IMR-90 (cell line): ENCODE data around the gene MRPS9. TPM values are rescaled to one million over a fixed set of nuclear protein-coding genes. Genes with fewer than 3 reads are reported as not detected.

Source experiments
- ATAC-seq: fragments of 200-7000 bp; cut with Tn5 transposase; 2 replicates; pipeline ENCODE4 v1.9.1; 2020; ENCODE audit warnings: low read depth, mild to moderate bottlenecking, moderate library complexity
- BruUV-seq: library from RNA; stranded (reverse); fragments of 400-500 nt; replicated peaks from 2 replicates; lab custom pipeline; 2021; lab: Mats Ljungman, UMichigan
- CTCF ChIA-PET: fragments of 300-600 bp; formaldehyde crosslinking; extraction: SDS; loops from one replicate; lab custom pipeline; 2021; ENCODE audit warnings: antibody characterized with exemption; lab: Yijun Ruan, JAX
- POLR2A ChIA-PET: fragments of 300-600 bp; sonication (Branson Sonifier 250); formaldehyde crosslinking; loops from one replicate; lab custom pipeline; 2022; ENCODE audit warnings: antibody characterized with exemption; ENCODE audit not compliant: unreplicated experiment; lab: Charles Lee
- DNase-seq: peaks from one replicate; pipeline ENCODE4 v3.0.0; 2013
- H2AFZ ChIP-seq: replicated peaks from 2 replicates; pipeline ENCODE3; 2013; ENCODE audit warnings: low read length, mild to moderate bottlenecking; ENCODE audit not compliant: poor library complexity
- H2AK5ac ChIP-seq: 2 replicates; pipeline ENCODE4 v1.6.1; 2013; ENCODE audit warnings: low read depth, low read length, inconsistent platforms
- H2AK9ac ChIP-seq: replicated peaks from 2 replicates; pipeline ENCODE3; 2013; ENCODE audit warnings: mild to moderate bottlenecking, low read depth, low read length, moderate library complexity; ENCODE audit not compliant: poor library complexity
- H2BK120ac ChIP-seq: 2 replicates; pipeline ENCODE4 v1.6.1; 2013; ENCODE audit warnings: low read depth, low read length, inconsistent platforms
- H2BK15ac ChIP-seq: 3 replicates; pipeline ENCODE4 v1.6.1; 2013; ENCODE audit warnings: low read depth, low read length, inconsistent platforms
- H2BK20ac ChIP-seq: 2 replicates; pipeline ENCODE4 v1.6.1; 2013; ENCODE audit warnings: low read depth, mild to moderate bottlenecking, inconsistent platforms, low read length, moderate library complexity
- H2BK5ac ChIP-seq: 2 replicates; pipeline ENCODE4 v1.6.1; 2013; ENCODE audit warnings: mild to moderate bottlenecking, low read depth, low read length, inconsistent platforms; ENCODE audit not compliant: poor library complexity, severe bottlenecking
- H3K14ac ChIP-seq: replicated peaks from 2 replicates; pipeline ENCODE4 v1.6.1; 2013; ENCODE audit warnings: low read depth, low read length, inconsistent platforms
- H3K18ac ChIP-seq: 2 replicates; pipeline ENCODE4 v1.6.1; 2013; ENCODE audit warnings: low read depth, low read length, control low read depth
- H3K23ac ChIP-seq: 2 replicates; pipeline ENCODE4 v1.6.1; 2013; ENCODE audit warnings: low read depth, low read length, inconsistent platforms
- H3K27ac ChIP-seq: 2 replicates; pipeline ENCODE4 v1.5.1; 2013; ENCODE audit warnings: mild to moderate bottlenecking, control low read depth, low read length; ENCODE audit not compliant: insufficient read depth
- H3K27me3 ChIP-seq: 2 replicates; pipeline ENCODE4 v1.6.1; 2013; ENCODE audit warnings: low read length; ENCODE audit not compliant: control insufficient read depth, insufficient read depth
- H3K36me3 ChIP-seq: 2 replicates; pipeline ENCODE4 v1.6.1; 2013; ENCODE audit warnings: low read length, mixed read lengths; ENCODE audit not compliant: control insufficient read depth, insufficient read depth
- H3K4ac ChIP-seq: 2 replicates; pipeline ENCODE4 v1.6.1; 2013; ENCODE audit warnings: low read depth, low read length, inconsistent platforms
- H3K4me1 ChIP-seq: 2 replicates; pipeline ENCODE4 v1.6.1; 2013; ENCODE audit warnings: low read length, mixed read lengths; ENCODE audit not compliant: control insufficient read depth, insufficient read depth
- H3K4me2 ChIP-seq: 2 replicates; pipeline ENCODE4 v1.6.1; 2013; ENCODE audit warnings: low read depth, mild to moderate bottlenecking, control low read depth, low read length, moderate library complexity
- H3K4me3 ChIP-seq: 2 replicates; pipeline ENCODE4 v1.5.1; 2013; ENCODE audit warnings: low read depth, mild to moderate bottlenecking, control low read depth, low read length, moderate library complexity; ENCODE audit not compliant: insufficient read depth
- H3K56ac ChIP-seq: 2 replicates; pipeline ENCODE4 v1.6.1; 2013; ENCODE audit warnings: low read length, inconsistent platforms; ENCODE audit not compliant: insufficient read depth; ENCODE audit errors: extremely low read depth
- H3K79me1 ChIP-seq, 2 experiments: 2 replicates each; pipeline ENCODE4 v1.6.1; 2013; ENCODE audit warnings: low read length in 2 of 2, inconsistent platforms in 1 of 2, low read depth in 1 of 2
- H3K9ac ChIP-seq: 2 replicates; pipeline ENCODE4 v1.6.1; 2013; ENCODE audit warnings: low read depth, low read length, control low read depth
- H3K9me1 ChIP-seq: 2 replicates; pipeline ENCODE4 v1.6.1; 2013; ENCODE audit warnings: low read length, inconsistent platforms; ENCODE audit not compliant: insufficient read depth
- H3K9me3 ChIP-seq: 2 replicates; pipeline ENCODE4 v1.6.1; 2013; ENCODE audit warnings: low read length; ENCODE audit not compliant: control insufficient read depth, insufficient read depth
- H4K20me1 ChIP-seq: 2 replicates; pipeline ENCODE4 v1.6.1; 2013; ENCODE audit warnings: low read length, inconsistent platforms; ENCODE audit not compliant: insufficient read depth
- H4K5ac ChIP-seq: 2 replicates; pipeline ENCODE4 v1.6.1; 2013; ENCODE audit warnings: mild to moderate bottlenecking, low read depth, low read length, control low read depth
- H4K8ac ChIP-seq, 2 experiments: 2 replicates each; pipeline ENCODE4 v1.6.1; 2013; ENCODE audit warnings: low read depth in 2 of 2, low read length in 2 of 2, control low read depth in 1 of 2, inconsistent platforms in 1 of 2
- H4K91ac ChIP-seq: 2 replicates; pipeline ENCODE4 v1.6.1; 2013; ENCODE audit warnings: low read depth, low read length, inconsistent platforms; ENCODE audit not compliant: insufficient read depth
- BHLHE40 ChIP-seq: fragments of 150-350 bp; IDR thresholded peaks from 2 replicates; pipeline ENCODE4 v1.6.1; 2016; ENCODE audit warnings: mild to moderate bottlenecking, low read depth, low read length
- POLR2A ChIP-seq: IDR thresholded peaks from 2 replicates; pipeline ENCODE4 v1.6.1; 2012; ENCODE audit warnings: mild to moderate bottlenecking, low read depth, low read length
- RAD21 ChIP-seq: IDR thresholded peaks from 2 replicates; pipeline ENCODE4 v1.6.1; 2012; ENCODE audit warnings: low read length, improper control_type of control experiment
- SMC3 ChIP-seq: fragments of 150-350 bp; IDR thresholded peaks from 2 replicates; pipeline ENCODE4 v1.6.1; 2016; ENCODE audit warnings: low read depth, mild to moderate bottlenecking, antibody characterized with exemption, low read length, moderate library complexity
- WGBS, 2 experiments: methylation state at CpG; one replicate each; pipeline versions ENCODE4 v1.1.5 to v1.1.7; 2013; ENCODE audit warnings: missing lambda C conversion rate in 2 of 2; ENCODE audit not compliant: insufficient read length in 1 of 2; ENCODE audit errors: extremely low coverage in 2 of 2; 5-methylcytosine and 5-hydroxymethylcytosine counted together
- dilution Hi-C: fragments of 300-500 bp; cut with HindIII; formaldehyde crosslinking; loops from one replicate; pipeline ENCODE4 v1.14.3; 2018; ENCODE audit warnings: low sequenced_read_pairs; ENCODE audit not compliant: unreplicated experiment
- in situ Hi-C: fragments of 300-500 bp; cut with MboI; formaldehyde crosslinking; loops from 3 replicates; pipeline ENCODE4 v1.14.3; 2019; ENCODE audit warnings: low sequenced_read_pairs, inconsistent platforms, mixed read lengths
- intact Hi-C: fragments of 100-400 bp; cut with micrococcal nuclease; formaldehyde crosslinking; loops from 2 replicates; pipeline ENCODE4 v1.10.0; 2022
- polyA plus RNA-seq, 3 experiments: library from polyadenylated mRNA; depleted of rRNA; stranded (reverse); fragments of >200 nt; gene quantifications; 2 replicates each; pipeline ENCODE4 v1.2.3, GENCODE V29; 2012; ENCODE audit warnings: low replicate concordance in 1 of 3
- total RNA-seq: library from RNA; depleted of rRNA; stranded (reverse); fragments of >200 nt; gene quantifications from 2 replicates; pipeline ENCODE4 v1.2.3, GENCODE V29; 2012
- TF ChIP-seq, protein P1 (sequence below): conservative IDR thresholded peaks from 2 replicates; pipeline ENCODE4 v1.5.1; 2012; ENCODE audit warnings: mild to moderate bottlenecking, low read depth, low read length, improper control_type of control experiment
- TF ChIP-seq, protein P2 (sequence below): fragments of 150-350 bp; IDR thresholded peaks from 2 replicates; pipeline ENCODE4 v1.6.1; 2017; ENCODE audit warnings: mild to moderate bottlenecking, antibody characterized with exemption, low read length, low read depth

The MRPS9 gene
- total and polyA plus RNA-seq, 2 of the 4 experiments (the other 2 are of a cell fraction), result 20.6 to 27.7 TPM

DNA sequence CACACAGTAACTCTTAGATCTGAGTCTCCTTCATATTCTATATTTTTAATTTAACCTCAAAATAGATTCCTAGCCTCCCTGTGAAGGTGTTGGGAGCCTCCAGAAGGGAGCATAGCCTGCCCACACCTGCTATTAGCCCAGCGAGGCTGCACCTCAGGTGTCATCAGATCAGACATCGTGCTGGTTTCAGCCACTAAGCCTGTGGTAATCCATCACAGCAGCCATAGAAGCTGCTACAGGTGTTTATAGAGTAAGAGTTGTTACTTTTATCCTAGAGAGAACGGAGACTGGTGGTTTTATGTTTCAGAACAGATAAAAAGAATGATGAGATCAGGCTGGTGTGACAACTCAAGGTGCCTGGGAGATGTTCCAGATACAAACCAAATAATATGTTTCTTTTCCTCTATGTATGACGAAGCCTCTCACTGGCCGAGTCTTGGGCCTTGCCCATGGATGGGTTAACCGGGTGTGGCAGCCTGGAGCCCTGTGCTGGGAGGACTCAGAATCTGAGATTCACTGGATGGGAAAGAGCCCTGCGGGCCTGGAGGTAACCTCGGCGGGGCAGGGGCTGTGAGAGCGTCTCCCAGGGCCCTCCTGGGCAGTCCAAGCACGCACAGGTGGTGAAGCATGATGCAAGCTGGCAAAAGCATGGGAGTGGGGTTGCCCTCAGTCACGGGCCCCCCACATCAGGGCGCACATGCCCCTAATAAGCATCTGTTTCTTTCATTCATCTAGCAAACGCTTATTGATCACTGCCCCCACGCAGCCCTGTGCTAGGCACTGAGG lies 73.7 kb downstream of the MRPS9 start:
- dilution Hi-C loops, result no loop called here
- DNase-seq, result no peak
- Histone ChIP-seq H4K91ac (no peak overlapping the region), H3K27me3 (peaks cover 3% of the 10 kb centered on the region; the same call in 1 of the 2 replicates), H3K4me1 (no peaks in the 10 kb centered on the region), H3K9ac (no peak overlapping the region), H3K23ac (no peak overlapping the region), H2BK15ac (no peak overlapping the region), H4K8ac (no peak overlapping the region), H3K18ac (no peak overlapping the region), H2BK120ac (no peak overlapping the region), H2AFZ (no peak overlapping the region), H2BK20ac (no peak overlapping the region), H3K27ac (no peak overlapping the region), H3K4me2 (no peak overlapping the region), H3K4ac (no peak overlapping the region), H3K9me1 (no peaks in the 10 kb centered on the region), H2AK5ac (no peak overlapping the region), H3K9me3 (no peaks in the 10 kb centered on the region), H3K56ac (no peak overlapping the region), H3K14ac (no peak overlapping the region), H2BK5ac (no peak overlapping the region), H4K5ac (no peak overlapping the region), H3K36me3 (no peaks in the 10 kb centered on the region), H4K20me1 (no peaks in the 10 kb centered on the region), H3K79me1 (no peaks in the 10 kb centered on the region), H2AK9ac (no peak overlapping the region), H3K4me3 (no peak overlapping the region)
- ATAC-seq, result no peak
- in situ Hi-C loops, result loop anchor here (5.0 kb wide), 2 partner anchors 121 to 186 kb away; no protein-coding TSS in a partner anchor
- ChIA-PET CTCF (no interaction called here), POLR2A (no interaction called here)
- 60% methylated on average over 9 of the region's 15 CpGs; no CpG with 5 or more reads in 1 of the 2 experiments for whole genome bisulfite sequencing, 2 experiments
- TF ChIP-seq BHLHE40 (no peak), RAD21 (no peak), SMC3 (no peak), POLR2A (no peak)
- TF ChIP-seq, protein P1, sequence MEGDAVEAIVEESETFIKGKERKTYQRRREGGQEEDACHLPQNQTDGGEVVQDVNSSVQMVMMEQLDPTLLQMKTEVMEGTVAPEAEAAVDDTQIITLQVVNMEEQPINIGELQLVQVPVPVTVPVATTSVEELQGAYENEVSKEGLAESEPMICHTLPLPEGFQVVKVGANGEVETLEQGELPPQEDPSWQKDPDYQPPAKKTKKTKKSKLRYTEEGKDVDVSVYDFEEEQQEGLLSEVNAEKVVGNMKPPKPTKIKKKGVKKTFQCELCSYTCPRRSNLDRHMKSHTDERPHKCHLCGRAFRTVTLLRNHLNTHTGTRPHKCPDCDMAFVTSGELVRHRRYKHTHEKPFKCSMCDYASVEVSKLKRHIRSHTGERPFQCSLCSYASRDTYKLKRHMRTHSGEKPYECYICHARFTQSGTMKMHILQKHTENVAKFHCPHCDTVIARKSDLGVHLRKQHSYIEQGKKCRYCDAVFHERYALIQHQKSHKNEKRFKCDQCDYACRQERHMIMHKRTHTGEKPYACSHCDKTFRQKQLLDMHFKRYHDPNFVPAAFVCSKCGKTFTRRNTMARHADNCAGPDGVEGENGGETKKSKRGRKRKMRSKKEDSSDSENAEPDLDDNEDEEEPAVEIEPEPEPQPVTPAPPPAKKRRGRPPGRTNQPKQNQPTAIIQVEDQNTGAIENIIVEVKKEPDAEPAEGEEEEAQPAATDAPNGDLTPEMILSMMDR, result no peak
- TF ChIP-seq, protein P2, sequence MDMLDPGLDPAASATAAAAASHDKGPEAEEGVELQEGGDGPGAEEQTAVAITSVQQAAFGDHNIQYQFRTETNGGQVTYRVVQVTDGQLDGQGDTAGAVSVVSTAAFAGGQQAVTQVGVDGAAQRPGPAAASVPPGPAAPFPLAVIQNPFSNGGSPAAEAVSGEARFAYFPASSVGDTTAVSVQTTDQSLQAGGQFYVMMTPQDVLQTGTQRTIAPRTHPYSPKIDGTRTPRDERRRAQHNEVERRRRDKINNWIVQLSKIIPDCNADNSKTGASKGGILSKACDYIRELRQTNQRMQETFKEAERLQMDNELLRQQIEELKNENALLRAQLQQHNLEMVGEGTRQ, result no peak
- intact Hi-C loops, result no loop called here
- no TSS peak for BruUV-seq
